Measurements from ENCODE around the gene FOXL1. TPM values are rescaled to one million over a fixed set of nuclear protein-coding genes. Genes with fewer than 3 reads are reported as not detected.

The FOXL1 gene
- total RNA-seq, 1 donor from 2014 or later, result 0.81 TPM

GRCh38 chr16:86625029-86625428 is 46.7 kb downstream of the FOXL1 start:
- Histone ChIP-seq H3K4me1 (no peaks in the 10 kb centered on the region), H3K9me3 (no peaks in the 10 kb centered on the region), H3K27me3 (no peaks in the 10 kb centered on the region), H3K4me3 (no peak overlapping the region), H3K36me3 (no peaks in the 10 kb centered on the region), H3K27ac (no peak overlapping the region)
- intact Hi-C loops (cut with DNase I), result no loop called here
- ATAC-seq (no peak), DNase-seq (no peak)
- TF ChIP-seq CTCF (IDR thresholded peaks at IDR 0.05), result no peak

- TF ChIP-seq CTCF (IDR thresholded peaks at IDR 0.05), result no peak
- no peak overlapping the region for H3K4me3 ChIP-seq
- H3K4me1 ChIP-seq, result no peaks in the 10 kb centered on the region
- DNase-seq (no peak), ATAC-seq (no peak)
- H3K9me3 ChIP-seq, result no peaks in the 10 kb centered on the region
- no peaks in the 10 kb centered on the region for H3K36me3 ChIP-seq
- H3K27me3 ChIP-seq, result no peaks in the 10 kb centered on the region
- intact Hi-C loops (cut with DNase I), result no loop called here
- H3K27ac ChIP-seq, result no peak overlapping the region
Observed at GRCh38 chr16:86625821-86626220, 47.5 kb downstream of the FOXL1 start.

GRCh38 chr16:86626284-86626683 is 47.9 kb downstream of the FOXL1 start:
- ATAC-seq, result no peak
- Histone ChIP-seq H3K4me1 (no peaks in the 10 kb centered on the region), H3K36me3 (no peaks in the 10 kb centered on the region), H3K27me3 (no peaks in the 10 kb centered on the region), H3K9me3 (no peaks in the 10 kb centered on the region), H3K4me3 (no peak overlapping the region), H3K27ac (no peak overlapping the region)
- no peak for TF ChIP-seq CTCF (IDR thresholded peaks at IDR 0.05)
- peak; percentile 42 for DNase-seq
- intact Hi-C loops (cut with DNase I), result no loop called here

- no peak overlapping the region for H3K4me3 ChIP-seq
- no peak overlapping the region for H3K27ac ChIP-seq
- DNase-seq (peak; percentile 40), ATAC-seq (no peak)
- no peaks in the 10 kb centered on the region for H3K27me3 ChIP-seq
- intact Hi-C loops (cut with DNase I), result no loop called here
- H3K9me3 ChIP-seq, result no peaks in the 10 kb centered on the region
- no peak for TF ChIP-seq CTCF (IDR thresholded peaks at IDR 0.05)
- no peaks in the 10 kb centered on the region for H3K36me3 ChIP-seq
- no peaks in the 10 kb centered on the region for H3K4me1 ChIP-seq
Observed at GRCh38 chr16:86626966-86627365, 48.6 kb downstream of the FOXL1 start.

- no peak overlapping the region for H3K4me3 ChIP-seq
- TF ChIP-seq CTCF (IDR thresholded peaks at IDR 0.05), result no peak
- no peaks in the 10 kb centered on the region for H3K4me1 ChIP-seq
- H3K27me3 ChIP-seq, result no peaks in the 10 kb centered on the region
- H3K9me3 ChIP-seq, result no peaks in the 10 kb centered on the region
- no peak for ATAC-seq
- DNase-seq, result no peak
- no peaks in the 10 kb centered on the region for H3K36me3 ChIP-seq
- no peak overlapping the region for H3K27ac ChIP-seq
- intact Hi-C loops (cut with DNase I), result no loop called here
Observed at GRCh38 chr16:86628614-86629013, 50.3 kb downstream of the FOXL1 start.

GRCh38 chr16:86630471-86630870 is 52.1 kb downstream of the FOXL1 start:
- intact Hi-C loops (cut with DNase I), result no loop called here
- ATAC-seq, result no peak
- peak; percentile 40 for DNase-seq

More at GRCh38 chr16:86630471-86630870, 52.1 kb downstream of the FOXL1 start:
- Histone ChIP-seq H3K27ac (no peak overlapping the region), H3K9me3 (no peaks in the 10 kb centered on the region), H3K4me1 (no peaks in the 10 kb centered on the region), H3K36me3 (no peaks in the 10 kb centered on the region), H3K27me3 (no peaks in the 10 kb centered on the region), H3K4me3 (no peak overlapping the region)
- TF ChIP-seq CTCF (IDR thresholded peaks at IDR 0.05), result no peak
